GM21390 (cell line): ENCODE data around the gene TARS3.

Experiments used
- ATAC-seq: cut with Tn5 transposase; IDR thresholded peaks from one replicate; pipeline ENCODE4 v1.9.1; 2021; ENCODE audit not compliant: unreplicated experiment

The TARS3 gene

GRCh38 chr15:101608201-101608600, 116.1 kb downstream of the TARS3 start:
- ATAC-seq: no peak

GRCh38 chr15:101607108-101607507, 117.2 kb downstream of the TARS3 start:
- ATAC-seq: no peak

- no peak for ATAC-seq
Observed at GRCh38 chr15:101604124-101604874, 120.0 kb downstream of the TARS3 start.
